ENCODE data around the gene ITPK1. TPM values are rescaled to one million over a fixed set of nuclear protein-coding genes. Genes with fewer than 3 reads are reported as not detected.

Gene ITPK1
- total and polyA plus RNA-seq, 10 of the 15 experiments (the other 5 are each of a cell fraction or from before 2014, with no cell fraction given) = 1.3 to 73.2 (median 27.0) TPM

DNA sequence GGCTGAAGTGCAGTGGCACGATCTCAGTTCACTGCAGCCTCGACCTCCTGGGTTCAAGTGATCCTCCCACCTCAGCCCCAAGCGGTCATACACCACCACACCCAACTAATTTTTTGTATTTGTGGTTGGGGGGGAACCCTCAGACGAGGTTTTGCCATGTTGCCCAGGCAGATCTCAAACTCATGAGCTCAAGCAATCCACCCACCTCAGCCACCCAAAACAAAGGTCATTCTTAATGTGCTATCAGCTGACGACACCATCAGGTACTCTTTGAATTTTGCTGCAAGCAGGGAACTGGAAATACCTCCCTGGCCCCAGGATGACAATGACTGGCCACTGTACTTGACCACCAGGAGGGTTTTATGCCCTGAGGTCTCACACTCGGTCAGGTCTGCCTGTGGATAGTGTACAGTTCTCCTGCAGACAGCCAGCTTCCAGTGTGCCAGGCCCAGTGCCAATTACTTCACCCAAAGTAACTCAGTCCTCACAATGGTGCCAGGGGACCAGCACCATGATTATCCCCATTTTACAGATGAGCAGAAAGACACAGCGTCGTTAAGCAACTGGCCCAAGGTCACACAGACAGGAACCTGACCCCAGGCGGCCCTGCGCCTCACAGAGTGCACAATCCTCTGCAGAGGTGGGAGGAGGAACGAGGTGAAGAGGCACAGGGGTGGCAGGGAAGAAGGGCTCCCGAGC, 42.9 kb downstream of the ITPK1 start (continued):
- TF ChIP-seq, protein P1, sequence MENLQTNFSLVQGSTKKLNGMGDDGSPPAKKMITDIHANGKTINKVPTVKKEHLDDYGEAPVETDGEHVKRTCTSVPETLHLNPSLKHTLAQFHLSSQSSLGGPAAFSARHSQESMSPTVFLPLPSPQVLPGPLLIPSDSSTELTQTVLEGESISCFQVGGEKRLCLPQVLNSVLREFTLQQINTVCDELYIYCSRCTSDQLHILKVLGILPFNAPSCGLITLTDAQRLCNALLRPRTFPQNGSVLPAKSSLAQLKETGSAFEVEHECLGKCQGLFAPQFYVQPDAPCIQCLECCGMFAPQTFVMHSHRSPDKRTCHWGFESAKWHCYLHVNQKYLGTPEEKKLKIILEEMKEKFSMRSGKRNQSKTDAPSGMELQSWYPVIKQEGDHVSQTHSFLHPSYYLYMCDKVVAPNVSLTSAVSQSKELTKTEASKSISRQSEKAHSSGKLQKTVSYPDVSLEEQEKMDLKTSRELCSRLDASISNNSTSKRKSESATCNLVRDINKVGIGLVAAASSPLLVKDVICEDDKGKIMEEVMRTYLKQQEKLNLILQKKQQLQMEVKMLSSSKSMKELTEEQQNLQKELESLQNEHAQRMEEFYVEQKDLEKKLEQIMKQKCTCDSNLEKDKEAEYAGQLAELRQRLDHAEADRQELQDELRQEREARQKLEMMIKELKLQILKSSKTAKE (IDR thresholded peaks at IDR 0.05; ENCODE audit: low read depth, poor library complexity, severe bottlenecking) = peak; percentile 55
- TF ChIP-seq HDAC6 (IDR thresholded peaks at IDR 0.05; ENCODE audit: unreplicated experiment) = no peak
- TF ChIP-seq RAD51 (IDR thresholded peaks at IDR 0.05) = peak; percentile 62
- TF ChIP-seq DPF2 (IDR thresholded peaks at IDR 0.05) = peak; percentile 70
- TF ChIP-seq RELA (IDR thresholded peaks at IDR 0.05; ENCODE audit: borderline replicate concordance, partially characterized antibody) = no peak
- no peak for TF ChIP-seq RFX5 (IDR thresholded peaks at IDR 0.05; ENCODE audit: low read depth, low read length)
- no peak for TF ChIP-seq EGR1 (IDR thresholded peaks at IDR 0.05; ENCODE audit: borderline replicate concordance in 1 of 2, low read depth in 2 of 2, low read length in 2 of 2)
- no peak for TF ChIP-seq STAT1 (conservative IDR thresholded peaks at IDR 0.05)
- TF ChIP-seq EZH2 (IDR thresholded peaks at IDR 0.05; ENCODE audit: borderline replicate concordance, control insufficient read depth, low read depth, low read length) = no peak
- TF ChIP-seq NR2F1 (conservative IDR thresholded peaks at IDR 0.05) = peak; percentile 96
- TF ChIP-seq ZNF384 (IDR thresholded peaks at IDR 0.05; ENCODE audit: borderline replicate concordance, low read depth, low read length) = peak; percentile 62; the same call in 1 of the 2 replicates

Measured in GM12878 (cell line).